GM12878 (cell line): ENCODE data around the gene LY6G5C. TPM values are rescaled to one million over a fixed set of nuclear protein-coding genes. Genes with fewer than 3 reads are reported as not detected.

Experiments used
- BACH1 ChIP-seq: fragments of 450-650 bp; IDR thresholded peaks from 2 replicates; pipeline ENCODE4 v1.6.1; 2017; ENCODE audit warnings: mild to moderate bottlenecking, borderline replicate concordance
- BHLHE40 ChIP-seq, 2 experiments: fragments of 450-650 bp in 1 of 2; IDR thresholded peaks; 2 replicates each; pipeline ENCODE4 v1.6.1; 2011 to 2017; ENCODE audit warnings: low read depth in 2 of 2, borderline replicate concordance in 1 of 2, improper control_type of control experiment in 1 of 2, low read length in 1 of 2, mild to moderate bottlenecking in 1 of 2
- CREB1 ChIP-seq: IDR thresholded peaks from 2 replicates; pipeline ENCODE4 v1.6.1; 2012; ENCODE audit warnings: low read depth, mild to moderate bottlenecking, inconsistent platforms
- ETV6 ChIP-seq, 2 experiments: fragments of 450-650 bp in 1 of 2; IDR thresholded peaks in 1 of 2; conservative IDR thresholded peaks in 1 of 2; 2 replicates each; pipeline ENCODE4 v1.6.1; 2014; ENCODE audit warnings: antibody characterized with exemption in 1 of 2, borderline replicate concordance in 1 of 2, low read depth in 1 of 2, mild to moderate bottlenecking in 1 of 2, moderate library complexity in 1 of 2
- MEF2B ChIP-seq: fragments of 450-650 bp; IDR thresholded peaks from 2 replicates; pipeline ENCODE4 v1.6.1; 2018; ENCODE audit warnings: mild to moderate bottlenecking, moderate library complexity; ENCODE audit not compliant: partially characterized antibody, poor library complexity, severe bottlenecking
- PAX5 ChIP-seq: IDR thresholded peaks from 2 replicates; pipeline ENCODE4 v1.6.1; 2011; ENCODE audit warnings: low read depth, low read length, borderline replicate concordance
- RB1 ChIP-seq: fragments of 450-650 bp; formaldehyde crosslinking; IDR thresholded peaks from 2 replicates; pipeline ENCODE4 v1.6.1; 2017; ENCODE audit warnings: mild to moderate bottlenecking, borderline replicate concordance
- RFX5 ChIP-seq: IDR thresholded peaks from 2 replicates; pipeline ENCODE4 v1.6.1; 2011; ENCODE audit warnings: low read depth, low read length, improper control_type of control experiment
- SP1 ChIP-seq: IDR thresholded peaks from one replicate; pipeline ENCODE4 v1.6.1; 2011; ENCODE audit warnings: low read depth, low read length
- TAF1 ChIP-seq: IDR thresholded peaks from 2 replicates; pipeline ENCODE4 v1.6.1; 2011; ENCODE audit warnings: mild to moderate bottlenecking, low read depth, low read length, borderline replicate concordance
- TCF7 ChIP-seq: IDR thresholded peaks from 2 replicates; pipeline ENCODE4 v1.6.1; 2014; ENCODE audit warnings: antibody characterized with exemption, borderline replicate concordance
- WRNIP1 ChIP-seq: IDR thresholded peaks from 2 replicates; pipeline ENCODE4 v1.6.1; 2011; ENCODE audit warnings: low read depth, low read length, improper control_type of control experiment, borderline replicate concordance
- ZNF384 ChIP-seq: IDR thresholded peaks from 2 replicates; pipeline ENCODE4 v1.6.1; 2012; ENCODE audit warnings: low read depth, mild to moderate bottlenecking, low read length, improper control_type of control experiment, borderline replicate concordance
- polyA plus RNA-seq, 11 experiments: library from polyadenylated mRNA; depleted of rRNA in 4 of 11; unstranded in 6 of 11; stranded (reverse) in 5 of 11; fragments of >200 nt; fragmentation: Nextera tagmentation in 4 of 11; fragmentation: Illumina TruSeq in 1 of 11; extraction: Ambion mirVana in 4 of 11; extraction: Trizol in 1 of 11; gene quantifications; 1 replicate in 1 of 11; 2 replicates in 10 of 11; pipeline versions ENCODE4 v1.2.1 to v1.2.3, GENCODE V29; 2011 to 2016; ENCODE audit warnings: inconsistent platforms in 2 of 11, missing spikeins in 2 of 11, low read depth in 1 of 11
- total RNA-seq, 4 experiments: library from RNA; depleted of rRNA in 3 of 4; stranded (reverse); fragments of >200 nt in 3 of 4; fragmentation: Illumina TruSeq in 1 of 4; extraction: Trizol in 1 of 4; gene quantifications; 2 replicates each; pipeline versions ENCODE4 v1.2.1 to v1.2.3, GENCODE V29; 2013 to 2021
- TF ChIP-seq, protein P1 (sequence below): fragments of 450-650 bp; formaldehyde crosslinking; IDR thresholded peaks from 2 replicates; pipeline ENCODE4 v1.5.0; 2022; ENCODE audit warnings: mild to moderate bottlenecking, missing genetic modification characterization
- TF ChIP-seq, protein P2 (sequence below): fragments of 450-650 bp; IDR thresholded peaks from 2 replicates; pipeline ENCODE4 v1.6.1; 2017; ENCODE audit warnings: antibody characterized with exemption, mild to moderate bottlenecking, moderate library complexity
- TF ChIP-seq, protein P3 (sequence below): fragments of 450-650 bp; IDR thresholded peaks from 2 replicates; pipeline ENCODE4 v1.6.1; 2016; ENCODE audit warnings: mild to moderate bottlenecking, moderate library complexity, borderline replicate concordance
- TF ChIP-seq, protein P4 (sequence below): IDR thresholded peaks from 2 replicates; pipeline ENCODE4 v1.6.1; 2012; ENCODE audit warnings: low read depth, low read length, improper control_type of control experiment

Gene LY6G5C
- total and polyA plus RNA-seq, 10 of the 15 experiments (the other 5 are each of a cell fraction or from before 2014, with no cell fraction given), result 0.76 to 6.1 (median 1.7) TPM

DNA sequence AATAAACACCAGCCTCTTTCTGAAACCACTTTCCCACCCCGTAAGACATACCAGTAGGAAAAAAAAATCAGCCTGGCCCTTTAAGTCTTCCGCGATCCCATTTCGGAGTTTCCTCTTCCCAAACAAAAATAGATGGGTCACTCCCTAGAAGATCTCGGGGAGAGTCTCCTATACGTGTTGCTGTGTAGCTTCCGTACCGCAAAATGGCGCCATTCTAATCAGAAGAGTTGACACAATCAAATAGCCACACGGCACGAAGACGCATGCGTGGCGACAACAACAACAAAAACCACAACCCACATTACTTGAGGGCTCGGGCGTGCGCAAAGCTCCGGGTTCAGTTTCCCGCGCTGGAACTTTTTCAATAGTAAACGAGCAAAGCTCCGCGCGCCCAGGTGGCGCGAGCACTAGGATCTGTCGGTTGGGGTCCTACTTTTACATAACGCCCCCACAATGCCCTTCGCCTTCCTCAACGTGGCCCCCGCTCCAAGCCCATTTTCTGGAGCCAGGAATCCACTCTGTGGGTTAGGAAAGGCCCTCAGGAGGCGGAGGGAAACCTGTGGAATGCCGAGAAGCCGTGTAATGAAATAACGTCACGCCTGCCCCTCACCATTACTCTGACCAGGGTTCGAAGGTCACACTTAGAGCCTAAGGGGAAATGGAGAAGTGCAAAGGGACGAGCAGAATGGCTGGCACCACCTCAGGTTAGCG is 15.9 kb downstream of the LY6G5C start, which contains the start of gene GPANK1 (continued):
- TF ChIP-seq, protein P1, sequence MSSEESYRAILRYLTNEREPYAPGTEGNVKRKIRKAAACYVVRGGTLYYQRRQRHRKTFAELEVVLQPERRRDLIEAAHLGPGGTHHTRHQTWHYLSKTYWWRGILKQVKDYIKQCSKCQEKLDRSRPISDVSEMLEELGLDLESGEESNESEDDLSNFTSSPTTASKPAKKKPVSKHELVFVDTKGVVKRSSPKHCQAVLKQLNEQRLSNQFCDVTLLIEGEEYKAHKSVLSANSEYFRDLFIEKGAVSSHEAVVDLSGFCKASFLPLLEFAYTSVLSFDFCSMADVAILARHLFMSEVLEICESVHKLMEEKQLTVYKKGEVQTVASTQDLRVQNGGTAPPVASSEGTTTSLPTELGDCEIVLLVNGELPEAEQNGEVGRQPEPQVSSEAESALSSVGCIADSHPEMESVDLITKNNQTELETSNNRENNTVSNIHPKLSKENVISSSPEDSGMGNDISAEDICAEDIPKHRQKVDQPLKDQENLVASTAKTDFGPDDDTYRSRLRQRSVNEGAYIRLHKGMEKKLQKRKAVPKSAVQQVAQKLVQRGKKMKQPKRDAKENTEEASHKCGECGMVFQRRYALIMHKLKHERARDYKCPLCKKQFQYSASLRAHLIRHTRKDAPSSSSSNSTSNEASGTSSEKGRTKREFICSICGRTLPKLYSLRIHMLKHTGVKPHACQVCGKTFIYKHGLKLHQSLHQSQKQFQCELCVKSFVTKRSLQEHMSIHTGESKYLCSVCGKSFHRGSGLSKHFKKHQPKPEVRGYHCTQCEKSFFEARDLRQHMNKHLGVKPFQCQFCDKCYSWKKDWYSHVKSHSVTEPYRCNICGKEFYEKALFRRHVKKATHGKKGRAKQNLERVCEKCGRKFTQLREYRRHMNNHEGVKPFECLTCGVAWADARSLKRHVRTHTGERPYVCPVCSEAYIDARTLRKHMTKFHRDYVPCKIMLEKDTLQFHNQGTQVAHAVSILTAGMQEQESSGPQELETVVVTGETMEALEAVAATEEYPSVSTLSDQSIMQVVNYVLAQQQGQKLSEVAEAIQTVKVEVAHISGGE (CRISPR knock-in tag), result no peak
- TF ChIP-seq BACH1 (peak; percentile 8; the same call in 1 of the 2 replicates), RFX5 (no peak), ETV6 (conservative IDR thresholded peaks at IDR 0.05 in 1 of 2, IDR thresholded peaks at IDR 0.05 in 1 of 2; ENCODE audit: borderline replicate concordance in 1 of 2, low read depth in 1 of 2) (no peak), CREB1 (peak; percentile 44; the same call in 1 of the 2 replicates), TAF1 (peak; percentile 72), RB1 (peak; percentile 99; the same call in 1 of the 2 replicates), TCF7 (0 out of 2 replicates have a peak, but pooled peaks have one; percentile 33), SP1 (no peak), WRNIP1 (no peak), MEF2B (peak; percentile 26), ZNF384 (no peak), BHLHE40 (IDR thresholded peaks at IDR 0.05; ENCODE audit: borderline replicate concordance in 1 of 2, low read depth in 2 of 2, low read length in 1 of 2) (peak; percentile 63 to 81), PAX5 (peak; percentile 29; the same call in 1 of the 2 replicates)
- TF ChIP-seq, protein P2, sequence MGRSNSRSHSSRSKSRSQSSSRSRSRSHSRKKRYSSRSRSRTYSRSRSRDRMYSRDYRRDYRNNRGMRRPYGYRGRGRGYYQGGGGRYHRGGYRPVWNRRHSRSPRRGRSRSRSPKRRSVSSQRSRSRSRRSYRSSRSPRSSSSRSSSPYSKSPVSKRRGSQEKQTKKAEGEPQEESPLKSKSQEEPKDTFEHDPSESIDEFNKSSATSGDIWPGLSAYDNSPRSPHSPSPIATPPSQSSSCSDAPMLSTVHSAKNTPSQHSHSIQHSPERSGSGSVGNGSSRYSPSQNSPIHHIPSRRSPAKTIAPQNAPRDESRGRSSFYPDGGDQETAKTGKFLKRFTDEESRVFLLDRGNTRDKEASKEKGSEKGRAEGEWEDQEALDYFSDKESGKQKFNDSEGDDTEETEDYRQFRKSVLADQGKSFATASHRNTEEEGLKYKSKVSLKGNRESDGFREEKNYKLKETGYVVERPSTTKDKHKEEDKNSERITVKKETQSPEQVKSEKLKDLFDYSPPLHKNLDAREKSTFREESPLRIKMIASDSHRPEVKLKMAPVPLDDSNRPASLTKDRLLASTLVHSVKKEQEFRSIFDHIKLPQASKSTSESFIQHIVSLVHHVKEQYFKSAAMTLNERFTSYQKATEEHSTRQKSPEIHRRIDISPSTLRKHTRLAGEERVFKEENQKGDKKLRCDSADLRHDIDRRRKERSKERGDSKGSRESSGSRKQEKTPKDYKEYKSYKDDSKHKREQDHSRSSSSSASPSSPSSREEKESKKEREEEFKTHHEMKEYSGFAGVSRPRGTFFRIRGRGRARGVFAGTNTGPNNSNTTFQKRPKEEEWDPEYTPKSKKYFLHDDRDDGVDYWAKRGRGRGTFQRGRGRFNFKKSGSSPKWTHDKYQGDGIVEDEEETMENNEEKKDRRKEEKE, result no peak
- TF ChIP-seq, protein P3, sequence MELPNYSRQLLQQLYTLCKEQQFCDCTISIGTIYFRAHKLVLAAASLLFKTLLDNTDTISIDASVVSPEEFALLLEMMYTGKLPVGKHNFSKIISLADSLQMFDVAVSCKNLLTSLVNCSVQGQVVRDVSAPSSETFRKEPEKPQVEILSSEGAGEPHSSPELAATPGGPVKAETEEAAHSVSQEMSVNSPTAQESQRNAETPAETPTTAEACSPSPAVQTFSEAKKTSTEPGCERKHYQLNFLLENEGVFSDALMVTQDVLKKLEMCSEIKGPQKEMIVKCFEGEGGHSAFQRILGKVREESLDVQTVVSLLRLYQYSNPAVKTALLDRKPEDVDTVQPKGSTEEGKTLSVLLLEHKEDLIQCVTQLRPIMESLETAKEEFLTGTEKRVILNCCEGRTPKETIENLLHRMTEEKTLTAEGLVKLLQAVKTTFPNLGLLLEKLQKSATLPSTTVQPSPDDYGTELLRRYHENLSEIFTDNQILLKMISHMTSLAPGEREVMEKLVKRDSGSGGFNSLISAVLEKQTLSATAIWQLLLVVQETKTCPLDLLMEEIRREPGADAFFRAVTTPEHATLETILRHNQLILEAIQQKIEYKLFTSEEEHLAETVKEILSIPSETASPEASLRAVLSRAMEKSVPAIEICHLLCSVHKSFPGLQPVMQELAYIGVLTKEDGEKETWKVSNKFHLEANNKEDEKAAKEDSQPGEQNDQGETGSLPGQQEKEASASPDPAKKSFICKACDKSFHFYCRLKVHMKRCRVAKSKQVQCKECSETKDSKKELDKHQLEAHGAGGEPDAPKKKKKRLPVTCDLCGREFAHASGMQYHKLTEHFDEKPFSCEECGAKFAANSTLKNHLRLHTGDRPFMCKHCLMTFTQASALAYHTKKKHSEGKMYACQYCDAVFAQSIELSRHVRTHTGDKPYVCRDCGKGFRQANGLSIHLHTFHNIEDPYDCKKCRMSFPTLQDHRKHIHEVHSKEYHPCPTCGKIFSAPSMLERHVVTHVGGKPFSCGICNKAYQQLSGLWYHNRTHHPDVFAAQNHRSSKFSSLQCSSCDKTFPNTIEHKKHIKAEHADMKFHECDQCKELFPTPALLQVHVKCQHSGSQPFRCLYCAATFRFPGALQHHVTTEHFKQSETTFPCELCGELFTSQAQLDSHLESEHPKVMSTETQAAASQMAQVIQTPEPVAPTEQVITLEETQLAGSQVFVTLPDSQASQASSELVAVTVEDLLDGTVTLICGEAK, result no peak
- TF ChIP-seq, protein P4, sequence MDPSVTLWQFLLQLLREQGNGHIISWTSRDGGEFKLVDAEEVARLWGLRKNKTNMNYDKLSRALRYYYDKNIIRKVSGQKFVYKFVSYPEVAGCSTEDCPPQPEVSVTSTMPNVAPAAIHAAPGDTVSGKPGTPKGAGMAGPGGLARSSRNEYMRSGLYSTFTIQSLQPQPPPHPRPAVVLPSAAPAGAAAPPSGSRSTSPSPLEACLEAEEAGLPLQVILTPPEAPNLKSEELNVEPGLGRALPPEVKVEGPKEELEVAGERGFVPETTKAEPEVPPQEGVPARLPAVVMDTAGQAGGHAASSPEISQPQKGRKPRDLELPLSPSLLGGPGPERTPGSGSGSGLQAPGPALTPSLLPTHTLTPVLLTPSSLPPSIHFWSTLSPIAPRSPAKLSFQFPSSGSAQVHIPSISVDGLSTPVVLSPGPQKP, result no peak
